Spleen (tissue), 11 donors: ENCODE data around the gene DNAH11. TPM values are rescaled to one million over a fixed set of nuclear protein-coding genes. Genes with fewer than 3 reads are reported as not detected.

Experiments
- DNase-seq: peaks from one replicate; pipeline ENCODE4 v3.0.0-alpha.2; 2020
- H3K27ac ChIP-seq, 8 donors: fragments of 200-600 bp; sonication (generic) in 7 of 8; 1 replicate in 4 of 8; 2 replicates in 4 of 8; pipeline versions ENCODE4 v1.5.0 to v1.8.0; 2016 to 2021; ENCODE audit warnings: inconsistent platforms in 4 of 8, mild to moderate bottlenecking in 4 of 8, moderate library complexity in 1 of 8
- H3K27me3 ChIP-seq, 7 donors: fragments of 200-600 bp; sonication (generic) in 6 of 7; replicated peaks in 1 of 7; 1 replicate in 4 of 7; 2 replicates in 3 of 7; pipeline versions ENCODE4 v1.5.0 to v1.8.0; 2016 to 2021; ENCODE audit warnings: inconsistent platforms in 3 of 7, mild to moderate bottlenecking in 1 of 7
- H3K36me3 ChIP-seq, 6 donors: fragments of 200-600 bp; sonication (generic) in 5 of 6; 1 replicate in 4 of 6; 2 replicates in 2 of 6; pipeline versions ENCODE4 v1.5.0 to v1.8.0; 2016 to 2021; ENCODE audit warnings: inconsistent platforms in 2 of 6
- H3K4me1 ChIP-seq, 6 donors: fragments of 200-600 bp; sonication (generic) in 5 of 6; 1 replicate in 3 of 6; 2 replicates in 3 of 6; pipeline versions ENCODE4 v1.5.0 to v1.8.0; 2016 to 2021; ENCODE audit warnings: inconsistent platforms in 3 of 6
- H3K4me3 ChIP-seq, 8 donors: fragments of 200-600 bp; sonication (generic) in 7 of 8; 1 replicate in 4 of 8; 2 replicates in 4 of 8; pipeline versions ENCODE4 v1.5.0 to v1.8.0; 2016 to 2021; ENCODE audit warnings: inconsistent platforms in 4 of 8, mild to moderate bottlenecking in 4 of 8, moderate library complexity in 2 of 8
- H3K9me3 ChIP-seq, 8 donors: fragments of 200-600 bp; sonication (generic) in 7 of 8; 1 replicate in 4 of 8; 2 replicates in 4 of 8; pipeline versions ENCODE4 v1.5.0 to v1.8.0; 2016 to 2021; ENCODE audit warnings: inconsistent platforms in 4 of 8
- POLR2A ChIP-seq, 3 donors: fragments of 450-650 bp; IDR thresholded peaks; one replicate each; pipeline ENCODE4 v1.5.1; 2017; ENCODE audit warnings: antibody characterized with exemption in 3 of 3, mild to moderate bottlenecking in 1 of 3
- POLR2AphosphoS5 ChIP-seq, 3 donors: sonication (generic); formaldehyde crosslinking; IDR thresholded peaks; one replicate each; pipeline ENCODE4 v1.5.1; 2017; ENCODE audit warnings: antibody characterized with exemption in 3 of 3
- WGBS, 5 donors: extraction: QIAGEN DNeasy Blood & Tissue Kit in 3 of 5; methylation state at CpG; one replicate each; pipeline versions ENCODE4 v1.1.5 to v1.1.7; 2013 to 2018; 5-methylcytosine and 5-hydroxymethylcytosine counted together
- intact Hi-C: fragments of 100-400 bp; cut with DNase I; formaldehyde crosslinking; loops from one replicate; pipeline ENCODE4 v1.15.0; 2023; ENCODE audit warnings: low total_unique reads
- polyA plus RNA-seq, 3 donors: library from polyadenylated mRNA; stranded (reverse); fragments of 200-250 nt; gene quantifications; one replicate each; pipeline ENCODE4 v1.2.1, GENCODE V29; 2013
- total RNA-seq, 7 donors: library from RNA; depleted of rRNA in 3 of 7; stranded (reverse); fragments of >200 nt in 3 of 7; fragmentation: NEBNext Ultra II Directional in 4 of 7; extraction: Animal tissue kit (Norgen Biotek cat#: 25700) in 4 of 7; gene quantifications; one replicate each; pipeline versions ENCODE4 v1.1.0 to v1.2.1, GENCODE V29; 2016 to 2021
- TF ChIP-seq, protein P1 (sequence below), 11 experiments: fragments of 200-600 bp in 7 of 11; fragments of 450-650 bp in 4 of 11; sonication (generic) in 4 of 11; IDR thresholded peaks in 8 of 11; conservative IDR thresholded peaks in 3 of 11; 1 replicate in 7 of 11; 2 replicates in 4 of 11; pipeline versions ENCODE4 v1.4.0 to v1.8.0; 2016 to 2021; ENCODE audit warnings: antibody characterized with exemption in 11 of 11, inconsistent platforms in 4 of 11, mild to moderate bottlenecking in 1 of 11
- donor health status: healthy with polysubstance abuse.
- donor health status: DM: no; HTN: no; CAD: no; lungs with moderate emphysema.
- donor health status: DM: no; HTN: no; CAD: no.
- donor health status: Bipolar disorder and iron deficiency.
- donor health status: healthy.
- donor health status: DM: no; HTN: no; CAD: no.
- donor health status: DM: yes; HTN: yes; CAD: no.

DNAH11 gene
- total and polyA plus RNA-seq, 10 donors = 0.28 to 2.1 (median 0.88) TPM

- intact Hi-C loops = no loop called here
- 63 to 83% (median 67%) methylated on average over 2 of the region's 2 CpGs for WGBS, 5 donors
These were observed 114.0 kb downstream of the DNAH11 start for GRCh38 chr7:21656796-21657195.

DNA sequence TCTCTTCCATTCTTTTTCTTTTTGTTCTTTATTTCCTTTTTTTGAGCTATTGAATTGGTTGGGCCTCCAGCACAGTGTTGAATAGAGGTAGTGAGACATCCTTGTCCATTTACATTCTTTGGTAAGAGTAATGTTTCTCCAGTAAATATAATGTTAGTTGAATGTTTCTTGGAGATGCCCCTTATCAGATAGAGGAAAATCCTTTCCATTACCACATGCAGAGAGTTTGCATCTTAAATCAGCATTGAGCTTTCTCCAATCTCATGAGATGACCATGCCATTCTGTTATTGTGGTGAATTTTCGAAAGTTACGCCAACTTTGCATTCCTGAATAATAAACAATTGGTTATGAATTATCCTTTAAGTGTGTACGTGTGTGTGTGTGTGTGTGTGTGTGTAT lies 127.7 kb downstream of the DNAH11 start:
- no peaks in the 10 kb centered on the region for H3K36me3 ChIP-seq
- H3K4me3 ChIP-seq = no peak overlapping the region
- H3K9me3 ChIP-seq = no peaks in the 10 kb centered on the region
- no peaks in the 10 kb centered on the region for H3K27me3 ChIP-seq
- WGBS, 5 donors = 75 to 97% (median 82%) methylated on average over 3 of the region's 3 CpGs
- no peaks in the 10 kb centered on the region for H3K4me1 ChIP-seq
- DNase-seq = no peak
- TF ChIP-seq, protein P1, sequence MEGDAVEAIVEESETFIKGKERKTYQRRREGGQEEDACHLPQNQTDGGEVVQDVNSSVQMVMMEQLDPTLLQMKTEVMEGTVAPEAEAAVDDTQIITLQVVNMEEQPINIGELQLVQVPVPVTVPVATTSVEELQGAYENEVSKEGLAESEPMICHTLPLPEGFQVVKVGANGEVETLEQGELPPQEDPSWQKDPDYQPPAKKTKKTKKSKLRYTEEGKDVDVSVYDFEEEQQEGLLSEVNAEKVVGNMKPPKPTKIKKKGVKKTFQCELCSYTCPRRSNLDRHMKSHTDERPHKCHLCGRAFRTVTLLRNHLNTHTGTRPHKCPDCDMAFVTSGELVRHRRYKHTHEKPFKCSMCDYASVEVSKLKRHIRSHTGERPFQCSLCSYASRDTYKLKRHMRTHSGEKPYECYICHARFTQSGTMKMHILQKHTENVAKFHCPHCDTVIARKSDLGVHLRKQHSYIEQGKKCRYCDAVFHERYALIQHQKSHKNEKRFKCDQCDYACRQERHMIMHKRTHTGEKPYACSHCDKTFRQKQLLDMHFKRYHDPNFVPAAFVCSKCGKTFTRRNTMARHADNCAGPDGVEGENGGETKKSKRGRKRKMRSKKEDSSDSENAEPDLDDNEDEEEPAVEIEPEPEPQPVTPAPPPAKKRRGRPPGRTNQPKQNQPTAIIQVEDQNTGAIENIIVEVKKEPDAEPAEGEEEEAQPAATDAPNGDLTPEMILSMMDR (IDR thresholded peaks at IDR 0.05 in 8 of 11, conservative IDR thresholded peaks at IDR 0.05 in 3 of 11) = no peak
- TF ChIP-seq POLR2A (IDR thresholded peaks at IDR 0.05) = no peak
- no peak for TF ChIP-seq POLR2AphosphoS5 (IDR thresholded peaks at IDR 0.05)
- no peak overlapping the region for H3K27ac ChIP-seq
- intact Hi-C loops = no loop called here

More at GRCh38 chr7:21656796-21657195, 114.0 kb downstream of the DNAH11 start:
- Histone ChIP-seq H3K4me3 (no peak overlapping the region), H3K36me3 (no peaks in the 10 kb centered on the region), H3K4me1 (no peaks in the 10 kb centered on the region), H3K27ac (no peak overlapping the region), H3K9me3 (peaks cover 0 to 14% (median 11%) of the 10 kb centered on the region in 8 donors), H3K27me3 (no peaks in the 10 kb centered on the region)
- DNase-seq = no peak
- TF ChIP-seq POLR2A (IDR thresholded peaks at IDR 0.05) = no peak
- no peak for TF ChIP-seq POLR2AphosphoS5 (IDR thresholded peaks at IDR 0.05)
- TF ChIP-seq, protein P1 (IDR thresholded peaks at IDR 0.05 in 8 of 11, conservative IDR thresholded peaks at IDR 0.05 in 3 of 11) = no peak

DNA sequence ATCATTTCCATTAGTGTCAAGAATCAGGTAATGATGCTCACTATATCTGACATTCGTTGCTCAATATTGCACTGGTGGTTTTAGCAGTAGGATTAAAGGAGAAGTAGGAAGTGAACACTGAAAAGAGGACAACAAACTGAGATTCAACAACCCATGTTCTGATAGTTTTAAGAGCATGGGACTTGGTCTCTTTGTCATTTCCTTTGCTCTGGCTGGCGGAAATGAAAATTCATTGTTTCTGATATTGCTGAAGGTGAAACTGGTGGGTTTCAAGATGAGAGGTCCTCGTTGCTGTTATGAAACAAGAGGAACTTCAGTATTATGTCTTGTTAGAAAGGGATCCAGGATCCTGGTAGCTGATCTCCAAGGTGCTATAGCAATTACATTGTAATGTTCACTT lies 129.0 kb downstream of the DNAH11 start:
- no peak for DNase-seq
- no peaks in the 10 kb centered on the region for H3K4me1 ChIP-seq
- intact Hi-C loops = no loop called here
- H3K27ac ChIP-seq = no peak overlapping the region
- H3K27me3 ChIP-seq = no peaks in the 10 kb centered on the region
- TF ChIP-seq, protein P1 (IDR thresholded peaks at IDR 0.05 in 8 of 11, conservative IDR thresholded peaks at IDR 0.05 in 3 of 11) = no peak
- TF ChIP-seq POLR2A (IDR thresholded peaks at IDR 0.05) = no peak
- TF ChIP-seq POLR2AphosphoS5 (IDR thresholded peaks at IDR 0.05) = no peak
- no peaks in the 10 kb centered on the region for H3K9me3 ChIP-seq
- no peak overlapping the region for H3K4me3 ChIP-seq
- WGBS, 5 donors = 15 to 34% (median 25%) methylated on average over 3 of the region's 3 CpGs
- no peaks in the 10 kb centered on the region for H3K36me3 ChIP-seq

GRCh38 chr7:21675255-21675654 lies 132.4 kb downstream of the DNAH11 start:
- no peak for DNase-seq
- intact Hi-C loops = no loop called here
- peaks cover 0 to 18% (median 11%) of the 10 kb centered on the region in 8 donors for H3K9me3 ChIP-seq

More at GRCh38 chr7:21675255-21675654, 132.4 kb downstream of the DNAH11 start:
- H3K4me1 ChIP-seq = no peaks in the 10 kb centered on the region
- H3K27ac ChIP-seq = no peak overlapping the region
- H3K36me3 ChIP-seq = no peaks in the 10 kb centered on the region
- TF ChIP-seq POLR2A (IDR thresholded peaks at IDR 0.05) (no peak), POLR2AphosphoS5 (IDR thresholded peaks at IDR 0.05) (no peak)
- TF ChIP-seq, protein P1 (IDR thresholded peaks at IDR 0.05 in 8 of 11, conservative IDR thresholded peaks at IDR 0.05 in 3 of 11) = no peak
- 62 to 84% (median 63%) methylated on average over 3 of the region's 3 CpGs for WGBS, 5 donors
- H3K4me3 ChIP-seq = no peak overlapping the region
- no peaks in the 10 kb centered on the region for H3K27me3 ChIP-seq
